HepG2 (cell line): ENCODE data around the gene FFAR2.

Experiments used
- ARNTL ChIP-seq: sonication (generic); formaldehyde crosslinking; IDR thresholded peaks from 2 replicates; pipeline ENCODE4 v1.4.0; 2020; ENCODE audit warnings: mild to moderate bottlenecking, missing genetic modification reagents
- ATF7 ChIP-seq, 2 experiments: fragments of 450-650 bp in 1 of 2; sonication (generic) in 1 of 2; formaldehyde crosslinking in 1 of 2; IDR thresholded peaks; 2 replicates each; pipeline versions ENCODE4 v1.4.0 to v1.6.1; 2016 to 2020; ENCODE audit warnings: antibody characterized with exemption in 1 of 2, mild to moderate bottlenecking in 1 of 2, missing genetic modification reagents in 1 of 2
- BCL3 ChIP-seq: sonication (generic); formaldehyde crosslinking; IDR thresholded peaks from 2 replicates; pipeline ENCODE4 v1.5.1; 2020; ENCODE audit warnings: mild to moderate bottlenecking, missing genetic modification reagents, moderate library complexity
- BHLHE40 ChIP-seq: IDR thresholded peaks from 2 replicates; pipeline ENCODE4 v1.6.1; 2011; ENCODE audit warnings: low read length, improper control_type of control experiment
- BORCS8-MEF2B ChIP-seq: sonication (generic); formaldehyde crosslinking; IDR thresholded peaks from 2 replicates; pipeline ENCODE4 v1.8.0; 2022; ENCODE audit warnings: mild to moderate bottlenecking, missing genetic modification reagents
- BRF2 ChIP-seq: sonication (generic); formaldehyde crosslinking; IDR thresholded peaks from 2 replicates; pipeline ENCODE4 v1.8.1; 2022; ENCODE audit warnings: mild to moderate bottlenecking, missing genetic modification reagents
- CEBPG ChIP-seq: IDR thresholded peaks from 2 replicates; pipeline ENCODE4 v1.6.1; 2016
- CTCF ChIP-seq: sonication (generic); formaldehyde crosslinking; IDR thresholded peaks from 2 replicates; pipeline ENCODE4 v1.5.0; 2020; ENCODE audit warnings: mild to moderate bottlenecking, missing genetic modification reagents, moderate library complexity
- EP300 ChIP-seq, 3 experiments: sonication (generic) in 1 of 3; formaldehyde crosslinking in 1 of 3; IDR thresholded peaks; 2 replicates each; pipeline versions ENCODE4 v1.5.1 to v1.6.1; 2011 to 2020; ENCODE audit warnings: low read depth in 2 of 3, low read length in 2 of 3, borderline replicate concordance in 1 of 3, improper control_type of control experiment in 1 of 3, mild to moderate bottlenecking in 1 of 3, missing genetic modification reagents in 1 of 3, moderate library complexity in 1 of 3
- POGK ChIP-seq: sonication (generic); formaldehyde crosslinking; conservative IDR thresholded peaks from 2 replicates; pipeline ENCODE4 v1.8.0; 2022; ENCODE audit warnings: mild to moderate bottlenecking, moderate library complexity, missing genetic modification reagents
- SOX13 ChIP-seq, 3 experiments: fragments of 450-650 bp in 1 of 3; sonication (generic) in 1 of 3; formaldehyde crosslinking in 1 of 3; IDR thresholded peaks in 2 of 3; conservative IDR thresholded peaks in 1 of 3; 2 replicates each; pipeline versions ENCODE4 v1.5.0 to v1.6.1; 2016 to 2020; ENCODE audit warnings: antibody characterized with exemption in 1 of 3, mild to moderate bottlenecking in 1 of 3, missing compliant biosample characterization in 1 of 3, missing genetic modification reagents in 1 of 3, moderate library complexity in 1 of 3
- STAT6 ChIP-seq: sonication (generic); formaldehyde crosslinking; IDR thresholded peaks from 2 replicates; pipeline ENCODE4 v1.4.0; 2020; ENCODE audit warnings: missing genetic modification reagents, mild to moderate bottlenecking, borderline replicate concordance
- ZNF768 ChIP-seq: sonication (generic); formaldehyde crosslinking; IDR thresholded peaks from 2 replicates; pipeline ENCODE4 v1.4.0; 2020; ENCODE audit warnings: missing genetic modification reagents
- ZSCAN20 ChIP-seq: sonication (generic); formaldehyde crosslinking; IDR thresholded peaks from 2 replicates; pipeline ENCODE4 v1.4.0; 2020; ENCODE audit warnings: missing genetic modification reagents, mild to moderate bottlenecking, borderline replicate concordance

- TF ChIP-seq BCL3 (CRISPR knock-in tag) (no peak), SOX13 (IDR thresholded peaks at IDR 0.05) (no peak), SOX13 (CRISPR knock-in tag; conservative IDR thresholded peaks at IDR 0.05 in 1 of 2, IDR thresholded peaks at IDR 0.05 in 1 of 2) (no peak), ZNF768 (CRISPR knock-in tag) (no peak), ATF7 (IDR thresholded peaks at IDR 0.05) (no peak), ATF7 (CRISPR knock-in tag; IDR thresholded peaks at IDR 0.05) (no peak), CTCF (CRISPR knock-in tag) (no peak), STAT6 (no peak), CEBPG (CRISPR knock-in tag) (no peak), BORCS8-MEF2B (CRISPR knock-in tag) (no peak), BRF2 (CRISPR knock-in tag) (no peak), ZSCAN20 (CRISPR knock-in tag) (no peak), POGK (CRISPR knock-in tag) (no peak), EP300 (IDR thresholded peaks at IDR 0.05; ENCODE audit: low read depth in 2 of 2, low read length in 2 of 2) (no peak), EP300 (CRISPR knock-in tag; IDR thresholded peaks at IDR 0.05; ENCODE audit: borderline replicate concordance) (no peak), BHLHE40 (no peak), ARNTL (no peak)
Measured at GRCh38 chr19:35417278-35417677, 30.8 kb upstream of the FFAR2 start.
